GM21360 (cell line): ENCODE data around the gene BABAM1.

Experiments
- ATAC-seq: cut with Tn5 transposase; IDR thresholded peaks from one replicate; pipeline ENCODE4 v1.9.1; 2021; ENCODE audit warnings: mild to moderate bottlenecking, moderate library complexity; ENCODE audit not compliant: unreplicated experiment

BABAM1 gene

DNA sequence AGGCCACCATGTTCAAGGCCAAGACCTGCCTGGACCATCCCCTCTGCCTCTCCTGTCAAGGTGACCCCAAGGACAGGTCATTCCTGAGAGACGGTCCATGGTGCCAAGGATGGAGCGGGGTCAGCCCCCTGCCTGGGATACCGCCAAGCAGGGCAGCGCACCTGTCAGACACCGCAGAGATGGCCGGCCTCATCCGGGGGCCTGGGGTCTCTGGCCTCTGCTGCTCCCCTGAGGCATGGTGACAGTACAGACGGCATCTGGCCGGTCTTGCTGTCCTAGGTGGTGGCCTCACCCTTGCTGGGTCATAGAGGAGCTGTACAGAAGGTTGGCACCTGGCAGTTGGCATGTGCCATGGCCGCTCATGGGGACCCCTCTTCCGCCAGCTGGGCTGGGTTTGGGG, 53.2 kb downstream of the BABAM1 start:
- no peak for ATAC-seq

- ATAC-seq: no peak
Observed at GRCh38 chr19:17321655-17322489, 54.6 kb downstream of the BABAM1 start.

DNA sequence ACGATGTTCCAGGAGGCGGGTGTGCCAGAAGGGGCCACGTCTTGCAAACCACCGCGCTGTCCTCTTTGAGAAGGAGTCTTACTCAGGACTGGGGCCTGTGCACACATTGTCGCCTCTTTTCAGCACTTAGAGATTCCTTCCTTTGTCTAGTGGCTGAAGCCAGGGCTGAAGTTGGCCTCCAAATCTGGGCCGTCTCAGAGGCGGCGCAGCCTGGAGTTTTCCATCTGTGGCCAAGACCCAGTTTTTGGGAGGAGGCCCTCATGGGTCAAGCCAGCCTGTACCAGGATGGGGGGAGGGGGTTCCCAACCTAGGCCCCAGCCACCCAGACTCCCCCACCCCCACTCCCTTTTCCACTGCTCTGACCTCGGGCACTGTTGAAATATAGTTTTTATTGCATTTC, 55.6 kb downstream of the BABAM1 start:
- no peak for ATAC-seq

- ATAC-seq: no peak
Observed at GRCh38 chr19:17323300-17323963, 56.2 kb downstream of the BABAM1 start.

DNA sequence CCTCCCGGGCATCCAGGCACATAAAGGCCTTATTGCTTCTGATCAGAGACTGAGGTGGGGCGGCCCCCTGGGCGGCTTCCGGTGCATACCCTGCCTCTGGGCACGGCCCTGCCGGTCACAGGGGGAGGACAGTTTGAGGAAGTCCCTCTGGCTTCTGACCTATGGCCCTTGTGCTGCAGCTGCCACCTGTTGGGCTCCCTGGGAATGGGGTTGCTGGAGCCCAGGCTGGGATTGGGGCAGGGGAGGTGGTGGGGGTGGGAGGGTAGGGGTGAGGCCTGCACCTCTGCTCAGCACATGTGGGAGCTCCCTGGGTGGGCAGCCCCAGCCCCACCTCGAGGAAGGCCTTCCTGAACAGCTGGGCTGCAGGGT, 56.7 kb downstream of the BABAM1 start:
- ATAC-seq: no peak

GRCh38 chr19:17324357-17325114, 57.3 kb downstream of the BABAM1 start:
- no peak for ATAC-seq

GRCh38 chr19:17325133-17325532, 57.9 kb downstream of the BABAM1 start:
- no peak for ATAC-seq

DNA sequence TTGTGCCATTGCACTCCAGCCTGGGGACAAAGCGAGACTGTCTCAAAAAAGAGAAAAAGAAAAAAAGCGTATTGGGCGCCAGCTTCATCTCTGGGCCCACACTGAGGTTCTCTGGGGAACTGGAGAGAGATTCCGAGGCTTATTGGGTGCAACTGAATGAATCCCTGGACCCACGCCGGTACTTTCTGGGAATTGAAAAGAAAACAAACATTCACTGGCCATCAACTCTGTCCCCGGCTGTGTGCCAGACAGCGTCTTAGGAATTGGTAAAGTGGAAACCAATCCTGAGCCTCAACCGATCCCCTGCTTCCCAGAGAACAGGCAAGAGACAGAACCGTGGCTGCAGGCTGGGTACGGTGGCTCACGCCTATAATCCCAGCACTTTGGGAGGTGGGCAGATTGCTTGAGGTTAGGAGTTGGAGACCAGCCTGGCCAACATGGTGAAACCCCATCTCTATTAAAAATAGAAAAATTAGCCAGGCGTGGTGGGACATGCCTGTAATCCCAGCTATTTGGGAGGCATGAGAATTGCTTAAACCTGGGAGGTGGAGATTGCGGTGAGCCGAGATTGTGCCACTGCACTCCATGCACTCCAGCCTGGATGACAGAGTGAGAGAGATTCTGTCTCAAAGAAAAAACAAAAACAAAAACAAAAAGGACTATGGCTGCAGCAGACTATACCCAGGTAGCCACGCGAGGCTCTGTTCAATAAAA, 58.8 kb downstream of the BABAM1 start:
- ATAC-seq: no peak

GRCh38 chr19:17326595-17326966, 59.3 kb downstream of the BABAM1 start:
- ATAC-seq: no peak

DNA sequence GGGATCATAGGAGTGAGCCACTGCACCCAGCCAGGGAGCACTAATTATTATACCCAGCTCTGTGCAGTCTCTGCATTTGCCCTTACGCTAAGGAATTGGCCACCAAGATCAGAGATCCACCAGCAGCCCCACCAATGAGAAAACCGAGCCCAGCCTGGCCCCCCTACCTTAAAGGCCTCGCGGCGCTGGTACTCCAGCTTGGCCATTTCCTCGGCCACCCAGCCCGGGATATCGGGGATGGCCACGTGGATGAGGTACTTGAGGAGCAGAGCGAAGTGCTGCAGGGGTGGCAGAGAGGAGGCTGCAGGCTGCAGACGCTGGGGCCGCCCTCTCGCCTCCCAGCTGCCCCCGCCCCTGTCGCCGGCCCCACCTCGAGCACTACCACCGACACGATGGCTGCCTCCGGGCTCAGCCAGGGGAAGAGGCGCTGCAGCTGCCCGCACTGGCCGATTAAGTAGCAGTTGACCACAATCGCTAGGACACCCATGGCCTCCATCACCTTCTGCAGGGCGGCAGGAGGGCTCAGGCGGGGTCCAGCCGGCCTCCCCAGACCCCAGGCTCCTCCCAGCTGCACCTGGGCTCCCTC, 59.9 kb downstream of the BABAM1 start:
- ATAC-seq: no peak

DNA sequence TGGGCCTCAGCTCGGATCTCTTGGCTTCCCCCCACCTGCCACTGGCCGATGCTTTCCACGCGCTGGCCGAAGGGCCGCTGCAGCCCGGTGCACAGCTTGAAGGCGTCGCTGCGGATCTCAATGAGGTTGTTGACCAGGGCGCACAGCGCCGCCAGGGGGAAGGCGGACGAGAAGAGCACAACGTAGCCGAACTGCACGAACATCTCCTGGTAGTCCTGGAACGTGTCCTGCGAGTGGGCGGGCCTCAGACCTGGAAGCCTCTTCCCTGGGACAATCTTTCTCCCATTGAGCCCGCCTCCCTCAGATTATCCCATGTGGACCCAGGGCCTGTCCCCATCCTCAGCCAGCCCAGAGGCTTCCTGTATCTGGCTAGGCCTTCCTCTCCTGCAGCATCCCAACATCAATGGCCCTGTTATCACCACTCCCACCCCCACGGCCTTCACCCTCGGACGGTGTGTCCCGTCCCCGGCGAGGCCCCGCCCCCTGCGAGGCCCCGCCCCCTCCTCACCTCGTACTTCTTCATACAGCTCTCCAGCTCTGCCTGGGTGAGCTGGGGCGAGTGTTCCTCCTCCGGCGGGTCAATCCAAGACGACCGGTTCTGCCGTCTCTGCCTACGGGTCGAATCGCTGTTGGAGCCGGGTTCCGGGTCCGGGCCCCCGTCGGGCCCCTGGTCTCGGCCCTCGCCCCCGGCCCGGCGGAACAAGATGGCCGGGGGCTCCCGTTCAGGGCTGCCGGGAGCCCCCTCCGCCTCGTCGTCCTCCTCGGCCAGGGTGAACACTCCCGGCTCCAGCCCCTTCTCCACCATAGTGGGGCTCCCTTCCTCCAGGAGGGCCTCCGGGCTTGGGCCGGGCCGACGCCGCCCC, 60.6 kb downstream of the BABAM1 start:
- no peak for ATAC-seq
